ENCODE results near the gene ATXN7.

The ATXN7 gene

DNA sequence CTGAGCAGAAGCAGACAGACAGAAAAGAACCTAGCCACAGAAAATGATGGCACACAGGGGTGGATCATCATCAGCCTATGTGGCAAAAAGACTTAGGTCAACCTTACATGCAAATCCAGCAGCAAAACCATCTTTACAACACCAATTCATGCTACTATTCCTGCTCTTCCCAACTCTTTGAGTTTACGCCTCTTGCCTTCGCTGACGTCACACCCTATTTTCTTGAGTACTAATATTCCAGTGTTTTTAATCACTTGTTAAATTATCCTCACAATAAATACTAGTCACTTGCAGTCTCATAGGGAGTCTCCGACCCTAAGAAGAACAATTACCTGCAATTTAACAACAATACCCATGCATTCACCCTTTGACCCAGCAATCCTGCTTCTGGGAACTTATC, 165.6 kb downstream of the ATXN7 start:
- TF ChIP-seq, protein P1, sequence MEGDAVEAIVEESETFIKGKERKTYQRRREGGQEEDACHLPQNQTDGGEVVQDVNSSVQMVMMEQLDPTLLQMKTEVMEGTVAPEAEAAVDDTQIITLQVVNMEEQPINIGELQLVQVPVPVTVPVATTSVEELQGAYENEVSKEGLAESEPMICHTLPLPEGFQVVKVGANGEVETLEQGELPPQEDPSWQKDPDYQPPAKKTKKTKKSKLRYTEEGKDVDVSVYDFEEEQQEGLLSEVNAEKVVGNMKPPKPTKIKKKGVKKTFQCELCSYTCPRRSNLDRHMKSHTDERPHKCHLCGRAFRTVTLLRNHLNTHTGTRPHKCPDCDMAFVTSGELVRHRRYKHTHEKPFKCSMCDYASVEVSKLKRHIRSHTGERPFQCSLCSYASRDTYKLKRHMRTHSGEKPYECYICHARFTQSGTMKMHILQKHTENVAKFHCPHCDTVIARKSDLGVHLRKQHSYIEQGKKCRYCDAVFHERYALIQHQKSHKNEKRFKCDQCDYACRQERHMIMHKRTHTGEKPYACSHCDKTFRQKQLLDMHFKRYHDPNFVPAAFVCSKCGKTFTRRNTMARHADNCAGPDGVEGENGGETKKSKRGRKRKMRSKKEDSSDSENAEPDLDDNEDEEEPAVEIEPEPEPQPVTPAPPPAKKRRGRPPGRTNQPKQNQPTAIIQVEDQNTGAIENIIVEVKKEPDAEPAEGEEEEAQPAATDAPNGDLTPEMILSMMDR (IDR thresholded peaks at IDR 0.05; ENCODE audit: extremely low read depth, missing control alignments) = no peak

GRCh38 chr3:64030741-64031140, 167.1 kb downstream of the ATXN7 start:
- DNase-seq (ENCODE audit: low spot score) = peak; percentile 79
- TF ChIP-seq, protein P1 (IDR thresholded peaks at IDR 0.05; ENCODE audit: extremely low read depth, missing control alignments) = peak; percentile 66

More for the DNA sequence above, 165.6 kb downstream of the ATXN7 start:
- DNase-seq (ENCODE audit: low spot score) = no peak

- TF ChIP-seq, protein P1 (IDR thresholded peaks at IDR 0.05; ENCODE audit: extremely low read depth, missing control alignments) = no peak
- DNase-seq (ENCODE audit: low spot score) = no peak
Observed at GRCh38 chr3:64031540-64032508, 168.2 kb downstream of the ATXN7 start.

DNA sequence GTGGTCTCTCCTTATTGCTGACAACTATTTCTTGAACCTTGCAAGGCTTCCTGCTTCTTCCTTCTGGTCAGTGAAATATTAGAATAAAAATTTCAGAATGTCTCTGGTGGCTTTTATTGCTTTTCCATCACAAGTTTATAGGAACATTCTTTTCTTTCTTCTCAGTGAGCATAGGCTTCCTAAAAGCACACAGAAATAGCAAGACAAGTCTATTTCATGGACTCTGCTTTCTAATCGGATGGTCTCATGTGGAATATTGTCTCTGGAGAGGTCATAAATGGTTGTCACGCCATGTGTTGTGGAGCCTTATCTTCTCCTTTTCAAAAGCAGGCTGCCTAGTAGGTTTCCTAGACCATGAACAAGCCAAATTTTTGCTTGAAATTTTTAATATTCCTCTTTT, 169.4 kb downstream of the ATXN7 start:
- DNase-seq (ENCODE audit: low spot score) = no peak
- TF ChIP-seq, protein P1 (IDR thresholded peaks at IDR 0.05; ENCODE audit: extremely low read depth, missing control alignments) = no peak

DNA sequence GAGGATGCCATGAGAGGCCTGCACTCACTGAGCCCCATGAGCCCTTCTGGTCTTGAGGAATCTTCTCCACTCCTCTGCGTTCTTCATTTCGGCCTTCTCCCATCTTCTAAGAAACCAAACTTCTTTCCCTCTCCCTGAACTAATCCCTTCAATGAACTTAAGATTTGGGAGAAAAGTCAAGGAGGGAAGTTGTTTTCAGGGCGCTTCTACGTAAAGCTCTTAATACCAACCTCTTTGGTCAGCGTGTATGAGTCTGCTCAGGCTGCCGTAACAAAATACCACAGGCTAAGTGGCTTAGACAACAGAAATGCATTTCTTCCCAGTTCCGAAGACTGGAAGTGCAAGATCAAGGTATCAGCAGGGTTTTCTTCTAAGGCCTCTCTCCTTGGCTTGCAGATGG, 173.4 kb downstream of the ATXN7 start:
- DNase-seq (ENCODE audit: low spot score) = no peak
- TF ChIP-seq, protein P1 (IDR thresholded peaks at IDR 0.05; ENCODE audit: extremely low read depth, missing control alignments) = no peak

- TF ChIP-seq, protein P1 (IDR thresholded peaks at IDR 0.05; ENCODE audit: extremely low read depth, missing control alignments) = no peak
- no peak for DNase-seq (ENCODE audit: low spot score)
Observed at GRCh38 chr3:64038253-64038767, 174.6 kb downstream of the ATXN7 start.

- TF ChIP-seq, protein P1 (IDR thresholded peaks at IDR 0.05; ENCODE audit: extremely low read depth, missing control alignments) = no peak
- DNase-seq (ENCODE audit: low spot score) = no peak
Observed at GRCh38 chr3:64039332-64039731, 175.7 kb downstream of the ATXN7 start.

All from GM20000 (cell line).